GM18526 (cell line): Measurements from ENCODE around the gene GKN1.

Source experiments
- POLR2A ChIP-seq: IDR thresholded peaks from 3 replicates; pipeline ENCODE4 v1.6.1; 2011; ENCODE audit not compliant: insufficient read length; ENCODE audit errors: extremely low read depth

Gene GKN1

GRCh38 chr2:68987021-68987503 is 12.6 kb downstream of the GKN1 start:
- no peak for TF ChIP-seq POLR2A

GRCh38 chr2:68989035-68989434 is 14.6 kb downstream of the GKN1 start:
- no peak for TF ChIP-seq POLR2A

DNA sequence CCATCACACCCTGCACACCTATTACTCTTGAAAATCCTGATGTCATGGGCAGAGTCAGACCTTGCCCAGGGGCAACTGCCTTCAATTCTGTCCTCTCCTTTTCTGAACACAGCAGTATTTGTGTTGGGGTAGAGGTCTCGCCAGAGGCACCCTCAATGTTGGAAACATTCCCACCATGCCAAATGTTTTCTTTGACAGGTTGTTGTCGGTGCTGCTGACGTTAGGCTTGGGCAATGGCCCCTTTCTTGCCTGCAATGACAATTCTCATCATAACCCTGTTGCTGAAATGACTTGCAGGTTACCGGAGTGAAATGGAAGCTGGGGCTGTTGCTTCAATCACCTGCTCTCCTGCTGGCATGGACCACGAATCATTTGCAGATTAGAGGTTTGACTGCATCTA is 17.9 kb downstream of the GKN1 start:
- no peak for TF ChIP-seq POLR2A

- no peak for TF ChIP-seq POLR2A
Observed at GRCh38 chr2:68992933-68993332, 18.5 kb downstream of the GKN1 start.

- no peak for TF ChIP-seq POLR2A
Observed at GRCh38 chr2:68993660-68994059, 19.2 kb downstream of the GKN1 start.

DNA sequence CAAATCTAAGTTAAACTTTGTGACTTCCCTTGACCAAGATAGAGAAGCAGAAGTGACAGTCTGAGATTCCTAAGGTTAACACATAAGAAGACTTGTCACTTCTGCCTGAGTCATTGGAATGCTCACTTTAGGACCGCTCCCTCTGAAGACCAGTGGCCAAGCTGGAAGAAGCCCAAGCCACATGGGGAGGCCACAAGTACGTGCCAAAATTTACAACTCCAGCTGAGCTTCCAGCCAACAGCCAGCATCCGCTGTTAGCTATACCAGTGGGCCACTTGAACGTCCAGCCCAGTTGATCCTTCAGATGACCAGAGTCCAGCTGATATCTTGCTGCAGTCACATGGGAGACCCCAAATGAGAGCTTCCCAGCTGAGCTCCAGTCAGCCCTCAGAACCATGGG is 20.4 kb downstream of the GKN1 start:
- no peak for TF ChIP-seq POLR2A

DNA sequence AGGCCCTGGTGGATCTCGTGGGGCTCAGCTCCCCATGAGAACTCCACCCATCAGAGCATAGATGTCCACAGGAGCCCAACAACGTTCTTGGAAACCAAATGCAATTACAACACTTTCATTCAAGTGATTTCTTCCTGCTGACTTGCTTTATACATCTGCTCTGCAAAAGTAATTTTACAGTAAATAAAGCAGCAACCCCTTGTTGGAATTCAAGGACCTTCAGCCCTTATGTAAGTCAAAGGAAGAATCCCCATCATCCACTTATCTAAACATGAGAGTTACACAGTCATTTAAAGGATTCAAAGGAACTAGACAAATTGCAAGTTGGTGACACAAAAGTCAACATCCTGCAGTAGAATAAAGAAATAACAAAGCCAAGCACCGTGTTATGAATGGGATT is 21.5 kb downstream of the GKN1 start:
- TF ChIP-seq POLR2A, result no peak

GRCh38 chr2:68997401-68997800 is 23.0 kb downstream of the GKN1 start:
- no peak for TF ChIP-seq POLR2A

DNA sequence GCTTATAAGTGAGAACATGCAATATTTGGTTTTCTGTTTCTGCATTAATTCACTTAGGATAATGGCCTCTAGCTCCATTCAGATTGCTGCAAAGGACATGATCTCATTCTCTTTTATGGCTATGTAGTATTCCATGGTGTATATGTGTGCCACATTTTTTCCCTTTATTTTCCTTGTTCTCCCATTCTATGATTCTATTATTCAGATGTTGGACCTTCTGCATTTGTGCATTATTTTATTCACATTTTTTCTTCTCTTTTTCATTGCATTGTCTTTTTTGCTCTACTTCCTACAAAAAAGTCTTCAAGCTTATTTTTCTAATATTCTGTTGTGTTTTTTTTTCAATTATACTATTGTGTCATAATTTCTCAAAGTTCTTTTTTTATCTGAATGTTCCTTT is 27.4 kb downstream of the GKN1 start:
- TF ChIP-seq POLR2A, result no peak

DNA sequence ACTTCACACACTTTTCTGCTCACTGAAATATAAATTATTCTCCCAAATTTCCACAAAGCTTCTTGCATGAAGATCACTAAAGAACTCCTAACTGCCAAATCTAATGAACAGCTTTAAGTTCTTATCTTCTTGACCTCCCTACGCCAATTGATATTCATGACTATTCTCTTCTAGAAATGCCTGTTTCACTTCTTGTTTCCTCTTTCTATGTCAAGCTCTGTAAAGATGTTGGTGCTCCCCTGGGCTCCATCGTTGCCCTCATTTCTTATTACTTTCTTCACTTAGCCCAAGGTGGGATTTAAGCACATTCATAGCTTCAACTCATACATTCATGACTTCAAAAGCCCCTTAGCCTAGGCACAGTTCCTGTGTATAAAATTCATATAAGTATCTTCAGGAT is 29.3 kb downstream of the GKN1 start:
- no peak for TF ChIP-seq POLR2A

GRCh38 chr2:69007169-69007568 is 32.7 kb downstream of the GKN1 start:
- TF ChIP-seq POLR2A, result no peak

GRCh38 chr2:69007603-69008002 is 33.2 kb downstream of the GKN1 start:
- no peak for TF ChIP-seq POLR2A

DNA sequence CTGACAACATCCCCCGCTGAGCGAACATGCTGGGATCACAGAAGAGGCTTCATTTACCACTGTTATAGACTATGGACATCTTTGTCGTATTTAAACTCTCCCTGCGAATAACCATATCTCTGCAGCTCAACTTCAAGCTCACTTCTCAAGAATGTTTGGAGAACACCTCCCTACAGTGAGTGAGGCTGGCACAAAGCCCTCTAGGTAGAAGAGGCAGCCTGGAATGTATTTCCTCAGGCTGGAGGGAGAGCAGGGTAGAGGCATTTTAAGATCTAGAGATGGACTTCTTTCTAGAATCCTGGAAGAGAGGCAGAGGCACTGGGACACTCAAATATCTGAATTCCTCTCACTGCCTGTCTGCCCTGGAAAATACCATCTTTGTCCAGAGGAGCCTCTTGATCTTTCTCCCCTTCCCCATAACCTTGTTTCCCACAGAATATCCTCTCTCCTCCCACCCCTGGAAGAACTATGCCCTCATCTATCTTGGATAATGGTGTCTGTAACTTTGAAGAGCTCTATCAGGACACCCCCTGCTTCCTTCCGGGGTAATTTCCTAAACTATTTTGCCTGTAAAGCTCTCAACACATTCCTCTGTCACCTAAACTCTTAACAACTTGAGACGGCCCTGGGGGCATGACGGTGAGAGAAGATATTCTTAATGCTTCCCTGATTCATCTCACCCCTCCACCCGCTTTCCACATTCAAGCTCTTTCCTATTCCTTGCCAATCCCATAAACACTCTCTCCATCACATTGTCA is 36.2 kb downstream of the GKN1 start:
- TF ChIP-seq POLR2A, result no peak

GRCh38 chr2:69011611-69012157 is 37.2 kb downstream of the GKN1 start:
- no peak for TF ChIP-seq POLR2A

GRCh38 chr2:69012310-69013141 is 38.1 kb downstream of the GKN1 start:
- TF ChIP-seq POLR2A, result no peak
